GM19468 (cell line): ENCODE results near the gene GATAD2A.

Experiments
- ATAC-seq: cut with Tn5 transposase; IDR thresholded peaks from one replicate; pipeline ENCODE4 v1.9.1; 2021; ENCODE audit warnings: mild to moderate bottlenecking, moderate library complexity, moderate number of reproducible peaks; ENCODE audit not compliant: unreplicated experiment; ENCODE audit errors: extremely low read depth

Gene GATAD2A

GRCh38 chr19:19500975-19501644 lies 95.6 kb downstream of the GATAD2A start:
- ATAC-seq = no peak

GRCh38 chr19:19501798-19502197 lies 96.3 kb downstream of the GATAD2A start:
- no peak for ATAC-seq

GRCh38 chr19:19502281-19502680 lies 96.8 kb downstream of the GATAD2A start:
- ATAC-seq = no peak

- no peak for ATAC-seq
Measured at GRCh38 chr19:19502808-19503602, 97.5 kb downstream of the GATAD2A start.

GRCh38 chr19:19504754-19505668 lies 99.5 kb downstream of the GATAD2A start:
- no peak for ATAC-seq

GRCh38 chr19:19505669-19506326 lies 100.3 kb downstream of the GATAD2A start:
- ATAC-seq = no peak

GRCh38 chr19:19506592-19506991 lies 101.1 kb downstream of the GATAD2A start:
- ATAC-seq = no peak

- no peak for ATAC-seq
Measured at GRCh38 chr19:19507354-19507753, 101.9 kb downstream of the GATAD2A start.

GRCh38 chr19:19508217-19508616 lies 102.7 kb downstream of the GATAD2A start:
- ATAC-seq = no peak

- ATAC-seq = no peak
Measured at GRCh38 chr19:19510432-19510831, 105.0 kb downstream of the GATAD2A start.

- ATAC-seq = no peak
Measured at GRCh38 chr19:19513682-19514081, 108.2 kb downstream of the GATAD2A start.

GRCh38 chr19:19514215-19514657 lies 108.8 kb downstream of the GATAD2A start:
- ATAC-seq = no peak

- no peak for ATAC-seq
Measured at GRCh38 chr19:19514881-19515641, 109.6 kb downstream of the GATAD2A start, which contains the start of gene TSSK6. Gene TSSK6 (minus strand): TSS chr19:19515548. CDS start chr19:19515427, 121 bp downstream.

- peak; percentile 88 for ATAC-seq
Measured at GRCh38 chr19:19515642-19516519, 110.4 kb downstream of the GATAD2A start, which contains the start of gene NDUFA13. Gene NDUFA13 (plus strand): TSS chr19:19516225. CDS start chr19:19516239, 14 bp downstream.

- ATAC-seq = no peak
Measured at GRCh38 chr19:19517235-19517619, 111.8 kb downstream of the GATAD2A start.

- ATAC-seq = no peak
Measured at GRCh38 chr19:19520989-19521388, 115.5 kb downstream of the GATAD2A start.

- no peak for ATAC-seq
Measured at GRCh38 chr19:19523177-19523576, 117.7 kb downstream of the GATAD2A start.

GRCh38 chr19:19524053-19524452 lies 118.6 kb downstream of the GATAD2A start:
- no peak for ATAC-seq
